ENCODE data around the gene NOPCHAP1.

- TF ChIP-seq POLR2A (IDR thresholded peaks at IDR 0.05), result no peak
- no peak for TF ChIP-seq EP300 (IDR thresholded peaks at IDR 0.05)
- no peak for TF ChIP-seq CTCF (IDR thresholded peaks at IDR 0.05)
Observed at GRCh38 chr12:105025890-105026289, 39.8 kb downstream of the NOPCHAP1 start.

Data from ovary (tissue), 3 donors.